Left kidney (tissue), 2 donors: ENCODE results near the gene MBD4. TPM values are rescaled to one million over a fixed set of nuclear protein-coding genes. Genes with fewer than 3 reads are reported as not detected.

Experiments
- DNase-seq: peaks from one replicate; pipeline ENCODE4 v3.0.0-alpha.2; 2013
- polyA plus RNA-seq: library from polyadenylated mRNA; unstranded; fragments of 120-200 nt; gene quantifications from one replicate; pipeline ENCODE4 v1.2.1, GENCODE V29; 2013; ENCODE audit not compliant: insufficient read length

Gene MBD4
- polyA plus RNA-seq, 1 donor: 54.5 TPM

DNA sequence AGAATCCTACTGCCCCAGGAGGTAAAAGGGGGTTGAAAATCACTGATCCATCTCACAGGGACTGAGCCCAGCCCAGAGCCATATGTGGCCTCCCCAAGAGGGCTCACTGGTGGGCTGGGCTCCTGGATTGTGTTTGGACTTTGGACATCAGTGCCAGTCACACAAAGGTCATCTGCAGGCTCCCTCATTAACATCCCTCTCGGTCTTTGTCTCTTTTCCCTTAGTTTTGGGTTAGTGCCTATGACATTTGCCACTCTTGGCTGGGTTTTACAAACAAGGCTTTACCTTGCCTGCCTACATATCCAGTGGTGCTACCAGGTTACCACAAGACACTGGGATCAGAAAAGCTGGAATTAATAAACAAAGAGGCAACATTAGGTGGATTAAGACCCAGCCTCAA lies 28.2 kb upstream of the MBD4 start:
- no peak for DNase-seq

- no peak for DNase-seq
Measured at GRCh38 chr3:129463716-129464115, 24.0 kb upstream of the MBD4 start.

DNA sequence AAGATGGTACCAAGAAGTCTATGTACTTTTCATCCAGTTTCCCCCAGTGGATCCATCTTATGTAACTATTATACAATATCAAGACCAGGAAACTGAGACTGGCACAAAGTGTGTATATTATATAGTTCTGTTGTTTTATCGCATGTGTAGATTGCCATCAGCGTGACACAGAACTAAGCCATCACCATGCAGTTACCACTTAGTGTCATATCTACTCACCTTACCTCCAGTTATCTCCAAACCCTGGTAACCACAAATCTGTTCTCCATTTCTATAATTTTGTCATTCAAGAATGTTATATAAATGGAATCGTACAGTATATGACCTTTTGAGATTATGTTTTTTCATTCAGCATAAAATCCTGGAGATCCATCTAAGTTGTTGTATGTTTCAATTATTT lies 23.3 kb upstream of the MBD4 start:
- DNase-seq: no peak

- no peak for DNase-seq
Measured at GRCh38 chr3:129462361-129462968, 22.7 kb upstream of the MBD4 start.

DNA sequence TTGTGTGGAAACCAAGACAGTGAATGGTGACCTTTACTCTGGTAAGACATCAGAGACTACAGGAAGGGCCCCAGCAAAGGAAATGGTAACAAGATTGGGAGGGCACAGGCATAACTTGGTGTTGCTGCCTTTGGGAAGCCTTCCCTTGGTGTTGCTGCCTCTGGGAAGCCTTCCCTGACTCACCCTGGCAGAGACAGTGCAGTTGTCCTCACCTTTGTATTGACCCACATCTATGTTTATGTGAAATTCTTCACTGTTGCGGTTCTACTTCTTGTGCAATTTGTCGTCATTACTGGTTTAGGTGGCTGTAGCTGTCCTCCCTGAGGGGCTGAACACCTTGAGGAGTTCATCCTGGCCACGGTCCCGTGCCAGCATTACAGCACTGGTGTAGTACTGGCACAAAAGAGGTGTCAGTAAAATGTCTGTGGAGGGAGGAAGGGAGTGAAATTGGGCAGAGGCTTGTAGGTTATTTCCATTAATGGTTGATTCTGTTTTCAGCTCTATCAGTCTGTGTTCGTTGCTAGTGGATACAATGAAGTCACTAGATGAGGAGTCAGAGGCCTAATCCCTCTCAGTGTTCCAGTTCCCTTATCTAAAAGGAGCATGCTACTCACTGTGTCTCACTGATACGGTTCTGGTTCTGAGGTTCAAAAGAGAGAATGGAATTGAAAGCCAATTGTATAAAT lies 21.9 kb upstream of the MBD4 start:
- DNase-seq: no peak

GRCh38 chr3:129461022-129461421 lies 21.3 kb upstream of the MBD4 start:
- no peak for DNase-seq

GRCh38 chr3:129460572-129460971 lies 20.8 kb upstream of the MBD4 start:
- no peak for DNase-seq

DNA sequence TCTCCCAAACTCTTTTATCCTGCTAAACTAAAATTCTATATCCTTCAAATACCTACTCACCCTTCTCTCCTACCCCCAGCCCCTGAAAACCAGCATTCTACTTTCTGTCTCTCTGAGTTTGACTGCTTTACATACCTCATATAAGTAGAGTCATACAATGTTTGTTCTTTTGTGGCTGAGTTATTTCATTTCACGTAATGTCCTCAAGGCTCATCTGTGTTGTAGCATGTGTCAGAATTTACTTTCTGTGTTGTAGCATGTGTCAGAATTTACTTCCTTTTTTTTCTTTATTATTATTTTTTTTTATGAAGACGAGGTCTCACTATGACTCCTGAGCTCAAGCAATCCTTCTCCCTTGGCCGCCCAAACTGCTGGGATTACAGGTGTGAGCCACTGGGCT lies 20.4 kb upstream of the MBD4 start:
- no peak for DNase-seq

DNA sequence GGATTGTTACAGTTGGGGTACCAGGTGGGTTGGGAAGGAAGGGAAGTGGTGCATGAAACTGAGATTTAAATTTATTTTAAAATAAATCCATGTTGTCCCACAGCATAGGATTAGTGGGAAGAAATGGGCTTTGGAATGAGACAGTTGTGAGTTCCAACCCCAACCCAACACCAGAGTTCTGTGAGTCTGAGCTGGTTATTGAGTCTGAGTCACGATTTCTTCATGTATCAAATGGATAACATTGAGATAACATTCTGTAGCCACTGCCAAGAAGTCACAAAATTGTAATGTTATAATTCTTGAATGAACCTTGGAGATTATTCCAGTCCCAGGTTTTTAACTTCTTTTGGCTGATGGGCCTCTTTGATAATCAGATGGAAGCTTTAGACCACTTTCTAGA lies 14.0 kb upstream of the MBD4 start:
- no peak for DNase-seq

GRCh38 chr3:129449279-129450115 lies 9.7 kb upstream of the MBD4 start:
- no peak for DNase-seq

DNA sequence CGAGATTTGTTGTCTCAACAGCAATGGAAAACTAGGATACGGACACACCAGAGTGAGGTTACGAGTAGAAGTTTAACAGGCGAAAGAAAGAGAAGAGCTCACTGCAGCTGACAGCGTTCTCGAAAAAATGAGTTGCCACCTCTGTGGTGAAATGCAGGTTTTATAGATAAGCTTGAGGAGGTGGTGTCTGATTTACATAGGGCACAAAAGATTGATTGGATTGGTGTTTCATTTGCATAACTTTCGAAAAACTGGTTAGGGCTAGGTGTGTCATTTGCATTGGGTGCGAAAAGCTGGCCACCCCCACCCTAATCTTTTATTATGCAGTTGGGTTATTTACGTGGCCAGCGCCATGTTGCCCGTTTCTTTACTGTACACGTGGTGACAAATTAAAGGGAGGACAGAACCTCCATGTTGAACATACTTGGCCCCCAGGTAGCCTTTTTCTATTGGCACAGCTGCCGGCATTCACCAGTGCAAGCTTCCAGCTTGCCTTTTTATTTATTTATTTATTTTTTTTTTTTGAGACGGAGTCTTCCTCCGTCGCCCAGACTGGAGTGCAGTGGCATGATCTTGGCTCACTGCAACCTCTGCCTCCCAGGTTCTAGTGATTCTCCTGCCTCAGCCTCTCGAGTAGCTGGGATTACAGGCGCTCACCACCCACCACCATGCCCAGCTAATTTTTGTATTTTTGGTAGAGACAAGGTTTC lies 8.6 kb upstream of the MBD4 start:
- no peak for DNase-seq

GRCh38 chr3:129446926-129447325 lies 7.2 kb upstream of the MBD4 start:
- DNase-seq: no peak

- DNase-seq: no peak
Measured at GRCh38 chr3:129445471-129445870, 5.7 kb upstream of the MBD4 start.

DNA sequence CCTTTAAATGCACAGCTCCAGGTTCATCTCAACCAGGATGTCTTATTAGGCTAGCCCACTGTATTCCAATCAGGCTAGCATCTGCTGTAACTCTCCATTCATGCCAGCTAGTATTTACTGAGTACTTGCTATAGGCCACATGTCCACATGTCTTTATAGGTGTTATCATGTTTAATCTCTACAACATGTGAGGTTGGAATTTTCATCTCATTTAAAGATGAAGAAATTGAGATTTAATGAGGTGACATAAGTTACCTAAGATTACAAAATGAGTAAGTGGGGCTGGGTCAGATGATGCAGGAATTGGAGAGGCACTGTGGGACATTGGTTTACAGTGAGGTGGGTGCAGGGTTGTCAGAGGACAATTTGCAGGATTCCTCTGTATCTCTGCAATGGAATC lies 3.2 kb upstream of the MBD4 start:
- no peak for DNase-seq

DNA sequence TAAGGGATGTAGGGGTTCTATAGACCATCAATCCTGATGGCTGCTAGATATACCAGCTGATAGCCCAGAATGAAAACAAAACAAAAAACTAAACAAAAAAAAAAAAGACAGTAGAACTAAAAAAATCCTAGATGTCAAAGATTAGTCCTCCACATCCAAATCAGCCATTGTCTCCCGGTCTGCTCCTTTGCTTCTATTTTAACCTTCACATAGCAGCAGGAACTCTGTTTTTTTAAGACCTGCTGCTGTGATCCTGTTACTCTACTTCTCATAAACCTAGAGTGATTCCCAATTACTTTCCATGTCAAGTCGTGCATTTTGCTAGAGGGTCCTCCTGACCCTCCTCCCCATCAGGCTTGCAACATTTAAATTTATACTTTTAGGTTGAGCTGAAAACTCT lies 2.7 kb upstream of the MBD4 start:
- no peak for DNase-seq

DNA sequence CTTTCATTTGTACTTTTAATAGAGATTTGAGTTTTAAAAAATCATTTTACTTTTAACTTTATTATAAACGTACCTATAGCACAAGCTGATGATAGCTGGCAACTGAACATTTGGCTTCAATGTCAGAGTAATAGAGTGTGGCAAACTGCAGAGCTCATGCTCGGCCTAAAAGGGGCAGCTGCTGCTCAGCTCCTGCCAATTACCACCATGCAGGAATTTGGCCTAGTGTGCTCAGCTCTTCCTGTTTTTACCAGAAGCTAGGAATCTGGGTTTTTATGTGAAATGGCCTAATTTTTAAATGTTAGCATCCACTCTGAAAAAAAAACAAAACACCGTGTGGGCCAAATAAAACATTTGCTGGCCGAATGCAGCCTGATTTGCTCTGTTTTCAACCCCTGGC lies 2.0 kb upstream of the MBD4 start:
- DNase-seq: no peak

GRCh38 chr3:129441215-129441614 lies 1.5 kb upstream of the MBD4 start:
- no peak for DNase-seq

GRCh38 chr3:129440618-129441190 lies 956 bp upstream of the MBD4 start:
- no peak for DNase-seq

GRCh38 chr3:129439226-129439816 lies 427 bp downstream of the MBD4 start:
- DNase-seq: no peak

GRCh38 chr3:129435367-129435766 lies 4.4 kb downstream of the MBD4 start:
- DNase-seq: no peak

DNA sequence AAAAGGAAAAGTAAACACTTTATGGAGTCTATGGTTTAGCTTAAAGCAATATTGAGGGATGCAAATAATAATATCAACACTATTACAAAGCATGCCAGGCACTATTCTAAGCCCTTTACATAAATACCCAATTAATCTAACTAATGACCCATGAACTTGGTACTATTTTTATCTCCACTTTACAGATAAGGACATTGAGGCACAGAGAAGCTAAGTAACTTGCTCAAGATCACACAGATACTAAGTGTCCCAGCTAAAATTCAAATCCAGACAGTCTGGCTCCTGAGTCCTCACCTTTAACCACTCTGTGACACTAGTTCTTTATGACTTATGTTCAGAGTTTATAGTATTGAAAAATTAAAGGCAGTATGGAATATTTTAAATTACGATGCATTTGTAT lies 5.6 kb downstream of the MBD4 start:
- no peak for DNase-seq

GRCh38 chr3:129433565-129433964 lies 6.2 kb downstream of the MBD4 start:
- no peak for DNase-seq
